ENCODE data around the gene MAP1S.

The MAP1S gene

DNA sequence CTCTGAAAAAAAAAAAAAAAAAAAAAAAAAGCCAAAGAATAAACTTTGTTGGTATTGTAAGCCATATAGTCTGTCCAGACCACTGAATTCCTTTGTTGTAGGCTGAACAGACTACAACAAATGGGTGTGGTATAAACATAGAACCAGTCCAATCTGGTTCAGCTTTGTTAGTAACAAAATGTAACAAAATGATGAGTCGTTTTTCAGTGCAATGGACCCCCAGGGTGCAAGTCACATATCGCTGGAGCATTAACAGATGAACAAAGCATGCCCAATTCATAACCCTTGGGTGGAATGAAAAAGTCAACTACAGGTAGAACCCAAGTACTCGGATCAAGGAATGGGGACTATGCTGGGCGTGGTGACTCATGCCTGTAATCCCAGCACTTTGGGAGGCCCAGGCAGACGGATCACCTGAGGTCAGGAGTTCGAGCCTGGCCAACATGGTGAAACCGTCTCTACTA, 18.4 kb downstream of the MAP1S start:
- DNase-seq (ENCODE audit: insufficient read length, low spot score) (no peak), FAIRE-seq (no peak)
- TF ChIP-seq POLR2A (IDR thresholded peaks at IDR 0.05; ENCODE audit: low read depth, low read length): no peak

DNA sequence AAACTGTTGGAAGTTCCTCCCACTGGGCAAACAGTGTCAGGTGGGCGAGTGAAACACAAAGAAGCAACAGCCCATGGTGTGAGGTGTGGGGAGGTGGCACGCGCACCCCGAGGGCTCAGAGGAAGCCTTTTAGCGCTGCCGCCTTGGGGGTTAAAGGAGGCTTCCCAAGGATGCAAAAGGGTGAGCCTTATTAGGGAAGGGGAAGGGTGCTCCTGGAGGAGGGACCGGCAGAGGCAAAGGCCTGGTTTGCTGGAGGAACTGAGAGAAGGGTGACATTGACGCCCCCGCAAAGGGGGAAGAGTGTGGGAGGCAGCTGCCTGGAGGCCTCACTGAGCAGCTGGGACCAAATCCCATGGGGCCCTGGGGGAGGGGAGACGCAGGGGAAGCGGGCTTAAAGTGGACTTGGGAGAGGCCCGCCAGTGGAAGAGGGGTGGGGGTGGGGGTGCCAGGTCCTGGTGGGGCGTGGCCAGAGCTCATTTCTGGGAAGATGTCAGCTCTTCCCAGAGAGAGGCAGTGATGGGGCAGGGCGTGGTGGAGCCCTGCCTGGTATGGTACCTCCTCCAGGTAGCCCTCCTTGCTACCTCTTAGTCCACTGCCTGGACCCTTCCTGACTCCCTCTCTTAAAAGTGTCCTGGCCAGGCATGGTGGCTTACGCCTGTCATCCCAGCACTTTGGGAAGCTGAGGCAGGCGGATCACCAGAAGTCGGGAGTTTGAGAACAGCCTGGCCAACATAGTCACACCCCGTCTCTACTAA, 20.0 kb downstream of the MAP1S start:
- FAIRE-seq (no peak), DNase-seq (ENCODE audit: insufficient read length, low spot score) (no peak)
- TF ChIP-seq POLR2A (IDR thresholded peaks at IDR 0.05; ENCODE audit: low read depth, low read length): no peak

- no peak for TF ChIP-seq POLR2A (IDR thresholded peaks at IDR 0.05; ENCODE audit: low read depth, low read length)
- FAIRE-seq: no peak
- DNase-seq (ENCODE audit: insufficient read length, low spot score): no peak
Measured at GRCh38 chr19:17741456-17741855, 22.2 kb downstream of the MAP1S start.

GRCh38 chr19:17743874-17744580, 24.7 kb downstream of the MAP1S start:
- DNase-seq (ENCODE audit: insufficient read length, low spot score) (no peak), FAIRE-seq (no peak)
- TF ChIP-seq POLR2A (IDR thresholded peaks at IDR 0.05; ENCODE audit: low read depth, low read length): no peak

DNA sequence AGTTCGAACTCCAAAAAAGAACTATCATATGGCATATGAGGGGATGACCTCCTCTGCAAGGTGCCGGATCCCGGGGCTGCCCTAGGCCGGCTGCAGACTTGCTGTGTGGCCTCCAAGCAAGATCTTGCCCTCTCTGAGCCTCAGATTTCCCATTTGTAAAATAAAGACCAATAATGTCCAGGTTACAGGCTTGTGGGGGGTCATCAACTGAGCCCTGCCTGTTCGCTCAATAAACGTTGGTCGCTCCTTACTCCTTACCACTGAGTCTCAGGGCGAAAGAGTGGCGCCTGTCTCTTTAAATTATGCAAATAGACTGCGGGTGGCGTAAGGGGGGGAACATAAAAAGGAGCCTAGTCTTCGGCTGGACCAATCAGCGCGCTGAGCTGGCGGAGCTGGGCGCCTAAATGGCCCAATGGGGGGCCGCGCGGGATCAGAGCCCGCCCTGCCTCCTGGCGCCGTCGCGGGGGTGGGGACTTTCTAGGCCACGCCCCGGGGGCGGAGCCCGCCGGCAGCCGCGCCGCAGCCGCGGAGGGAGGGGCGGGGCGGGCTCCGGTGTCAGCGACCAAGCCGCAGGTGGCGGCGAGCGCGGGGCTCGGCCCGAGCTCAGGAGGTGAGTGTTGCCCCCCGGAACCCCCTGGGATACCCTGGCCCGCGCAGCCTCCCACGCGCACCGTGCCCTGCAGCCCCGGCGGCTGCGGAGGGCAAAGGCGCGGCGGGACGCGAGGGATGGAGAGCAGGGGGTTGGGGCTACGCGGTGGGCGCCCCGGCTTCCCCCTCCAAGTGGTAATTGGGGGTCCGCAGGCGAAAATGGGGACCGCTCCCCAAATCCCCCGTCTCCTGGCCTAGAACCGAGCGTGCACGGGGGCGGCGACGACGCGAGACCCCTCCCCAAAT, 28.2 kb downstream of the MAP1S start:
- TF ChIP-seq POLR2A (IDR thresholded peaks at IDR 0.05; ENCODE audit: low read depth, low read length): no peak
- peak; percentile 38 for FAIRE-seq
- DNase-seq (ENCODE audit: insufficient read length, low spot score): peak; percentile 95

- no peak for DNase-seq (ENCODE audit: insufficient read length, low spot score)
- no peak for FAIRE-seq
- TF ChIP-seq POLR2A (IDR thresholded peaks at IDR 0.05; ENCODE audit: low read depth, low read length): no peak
Measured at GRCh38 chr19:17748884-17749638, 29.8 kb downstream of the MAP1S start.

GRCh38 chr19:17749912-17750317, 30.6 kb downstream of the MAP1S start:
- TF ChIP-seq POLR2A (IDR thresholded peaks at IDR 0.05; ENCODE audit: low read depth, low read length): no peak
- DNase-seq (ENCODE audit: insufficient read length, low spot score): no peak
- no peak for FAIRE-seq

DNA sequence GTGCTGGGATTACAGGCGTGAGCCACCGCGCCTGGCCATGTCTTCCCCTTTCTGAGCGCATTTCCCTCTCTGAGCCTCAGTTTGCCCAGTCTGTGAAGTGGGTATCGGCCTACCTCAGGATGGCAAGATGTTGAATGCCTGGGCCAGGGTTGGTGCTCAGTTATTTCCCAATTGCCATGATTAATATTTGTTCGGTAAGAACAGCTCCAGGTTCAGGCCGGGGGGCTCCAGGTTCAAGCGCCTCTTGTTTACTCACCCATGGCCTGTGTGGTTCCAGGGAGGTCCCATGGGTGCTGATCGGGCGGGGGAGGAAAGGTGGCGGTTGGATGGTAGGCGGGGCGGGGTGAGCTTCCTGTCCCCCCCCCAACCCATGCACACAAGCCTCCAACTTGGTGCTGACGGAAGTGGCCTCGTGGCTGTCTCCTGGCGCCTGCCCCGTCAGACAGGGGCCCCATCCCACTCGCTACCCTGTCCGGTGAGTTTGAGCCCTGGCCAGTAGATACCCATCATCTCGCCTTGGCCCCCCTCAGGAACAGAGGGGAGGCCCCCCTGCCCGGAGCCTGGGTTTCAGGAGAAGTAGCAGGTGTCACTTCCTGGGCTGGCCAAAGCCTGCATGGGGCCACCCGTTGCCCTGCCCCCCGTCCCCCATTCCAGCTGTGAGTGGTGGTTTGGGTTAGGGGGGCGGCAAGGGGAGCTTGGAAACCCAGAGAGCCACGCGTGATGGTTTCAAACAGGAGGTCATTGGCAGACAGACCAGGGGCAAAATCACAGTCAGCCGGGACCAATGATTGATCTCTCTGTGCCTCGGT, 32.0 kb downstream of the MAP1S start, which contains the start of gene FCHO1:
TSS of gene FCHO1 (plus strand) at position 375 of the 809 bp plus-strand sequence. CDS start 3,688 bp downstream, outside the sequence.
- no peak for DNase-seq (ENCODE audit: insufficient read length, low spot score)
- TF ChIP-seq POLR2A (IDR thresholded peaks at IDR 0.05; ENCODE audit: low read depth, low read length): no peak
- no peak for FAIRE-seq

GRCh38 chr19:17751912-17752273, 32.6 kb downstream of the MAP1S start:
- DNase-seq (ENCODE audit: insufficient read length, low spot score): no peak
- TF ChIP-seq POLR2A (IDR thresholded peaks at IDR 0.05; ENCODE audit: low read depth, low read length): no peak
- no peak for FAIRE-seq

DNA sequence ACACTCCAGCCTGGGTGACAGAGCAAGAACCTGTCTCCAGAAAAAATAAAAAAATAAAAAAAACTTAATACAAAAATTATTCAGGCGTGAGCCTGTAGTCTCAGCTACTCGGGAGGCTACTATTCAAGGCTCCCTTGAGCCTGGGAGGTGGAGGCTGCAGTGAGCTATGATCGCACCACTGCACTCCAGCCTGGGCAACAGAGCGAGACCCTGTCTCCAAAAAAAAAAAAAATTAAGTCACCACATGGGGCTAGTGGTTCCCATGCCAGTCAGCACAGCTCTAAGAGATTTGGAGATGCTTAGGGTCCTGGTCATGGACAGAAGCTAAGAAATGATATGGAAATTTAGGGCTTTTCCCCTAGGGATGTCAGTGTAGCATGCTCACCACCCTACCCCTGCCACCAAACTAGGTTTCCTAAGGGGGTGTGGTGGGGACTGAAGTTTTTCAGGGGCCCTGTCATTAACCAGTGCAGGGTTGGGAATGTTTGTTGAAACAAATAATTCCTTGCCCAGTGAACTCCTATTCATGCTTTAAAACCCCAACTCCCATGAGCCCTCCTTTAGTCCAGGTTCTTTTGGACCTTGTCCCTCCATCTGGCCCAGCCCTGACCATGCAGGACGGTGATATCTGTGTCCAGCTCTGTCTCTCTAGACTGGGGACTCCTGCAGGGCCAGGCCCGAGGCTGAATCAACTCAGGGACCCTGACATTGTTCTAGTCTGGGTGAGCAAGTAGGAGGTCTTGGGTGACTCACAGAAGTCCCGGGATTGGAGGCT, 33.8 kb downstream of the MAP1S start:
- TF ChIP-seq POLR2A (IDR thresholded peaks at IDR 0.05; ENCODE audit: low read depth, low read length): no peak
- DNase-seq (ENCODE audit: insufficient read length, low spot score) (no peak), FAIRE-seq (no peak)

- DNase-seq (ENCODE audit: insufficient read length, low spot score) (no peak), FAIRE-seq (no peak)
- no peak for TF ChIP-seq POLR2A (IDR thresholded peaks at IDR 0.05; ENCODE audit: low read depth, low read length)
Measured at GRCh38 chr19:17753976-17754375, 34.7 kb downstream of the MAP1S start.
